CD4-positive, alpha-beta T cell treated with Interleukin-4 for 4 hours (primary cell): ENCODE results near the gene SUSD4.

Source experiments
- DNase-seq: peaks from one replicate; pipeline ENCODE4 v3.0.0-alpha.2; 2020

Gene SUSD4

DNA sequence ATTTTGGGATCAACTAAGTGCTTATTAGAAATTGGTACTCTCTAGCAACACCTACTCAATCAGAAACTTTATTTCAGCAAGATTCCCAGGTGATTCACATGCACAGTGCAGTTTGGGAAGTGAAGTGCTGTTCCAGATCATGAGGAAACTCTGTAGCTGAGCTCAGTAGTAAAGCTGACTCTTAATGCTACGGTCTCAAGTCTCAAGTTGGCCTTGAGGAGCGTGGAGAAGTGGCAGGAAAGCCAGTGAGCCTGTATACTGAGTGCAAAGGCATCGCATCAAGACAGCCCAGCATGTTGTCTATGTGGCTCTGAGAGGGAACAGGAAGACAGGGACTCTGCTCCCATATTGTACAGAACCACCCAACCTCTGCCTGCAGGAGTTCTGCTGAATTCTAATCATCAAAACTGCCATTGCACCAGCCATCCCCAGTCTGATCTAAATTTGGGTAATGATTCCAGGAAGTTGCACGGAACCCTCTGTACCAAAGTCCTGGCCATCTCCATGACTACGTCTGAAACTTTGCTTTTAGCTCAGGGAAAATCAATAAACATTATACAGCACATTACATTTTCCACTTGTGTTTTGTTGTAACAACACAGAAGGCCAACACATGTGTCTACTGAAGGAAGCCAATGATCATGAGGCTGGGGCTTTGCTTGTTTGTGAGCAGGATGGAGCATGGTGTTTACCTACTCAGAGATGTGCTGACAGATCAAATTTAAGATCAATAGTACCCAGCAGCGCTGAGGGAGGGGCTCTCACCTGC is 115.8 kb downstream of the SUSD4 start:
- no peak for DNase-seq

DNA sequence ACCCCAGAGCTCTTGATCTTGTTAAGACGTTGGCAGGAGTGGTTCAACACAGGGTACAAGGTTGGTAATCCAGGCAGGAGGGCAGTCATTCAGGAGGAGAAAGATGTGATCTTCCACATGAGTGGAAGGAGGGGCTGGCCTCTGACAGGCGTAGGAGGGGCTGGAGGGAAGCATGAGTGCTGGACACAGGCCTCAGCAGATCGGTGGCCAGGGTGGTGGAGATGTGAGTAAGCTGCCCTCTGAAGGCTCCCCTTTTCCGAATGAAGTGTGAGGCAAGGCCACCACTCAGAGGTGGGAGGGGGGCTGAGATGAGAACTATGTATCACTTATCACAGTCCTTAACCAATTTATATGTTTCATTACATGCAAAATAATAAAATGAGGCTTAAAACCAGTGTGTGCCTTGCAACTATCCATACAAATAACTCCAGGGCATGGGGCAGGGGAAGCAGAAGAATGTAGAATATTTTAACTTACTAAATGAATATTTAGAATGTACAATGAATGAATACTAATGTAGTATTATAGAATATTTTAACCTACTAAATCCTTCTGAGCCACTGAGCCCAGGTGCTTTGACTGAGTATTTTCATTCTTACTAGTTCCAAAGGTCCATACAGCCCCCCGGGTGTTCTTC is 117.4 kb downstream of the SUSD4 start:
- no peak for DNase-seq

GRCh38 chr1:223245983-223246382 is 118.0 kb downstream of the SUSD4 start:
- no peak for DNase-seq

- no peak for DNase-seq
Observed at GRCh38 chr1:223245411-223245810, 118.6 kb downstream of the SUSD4 start.

DNA sequence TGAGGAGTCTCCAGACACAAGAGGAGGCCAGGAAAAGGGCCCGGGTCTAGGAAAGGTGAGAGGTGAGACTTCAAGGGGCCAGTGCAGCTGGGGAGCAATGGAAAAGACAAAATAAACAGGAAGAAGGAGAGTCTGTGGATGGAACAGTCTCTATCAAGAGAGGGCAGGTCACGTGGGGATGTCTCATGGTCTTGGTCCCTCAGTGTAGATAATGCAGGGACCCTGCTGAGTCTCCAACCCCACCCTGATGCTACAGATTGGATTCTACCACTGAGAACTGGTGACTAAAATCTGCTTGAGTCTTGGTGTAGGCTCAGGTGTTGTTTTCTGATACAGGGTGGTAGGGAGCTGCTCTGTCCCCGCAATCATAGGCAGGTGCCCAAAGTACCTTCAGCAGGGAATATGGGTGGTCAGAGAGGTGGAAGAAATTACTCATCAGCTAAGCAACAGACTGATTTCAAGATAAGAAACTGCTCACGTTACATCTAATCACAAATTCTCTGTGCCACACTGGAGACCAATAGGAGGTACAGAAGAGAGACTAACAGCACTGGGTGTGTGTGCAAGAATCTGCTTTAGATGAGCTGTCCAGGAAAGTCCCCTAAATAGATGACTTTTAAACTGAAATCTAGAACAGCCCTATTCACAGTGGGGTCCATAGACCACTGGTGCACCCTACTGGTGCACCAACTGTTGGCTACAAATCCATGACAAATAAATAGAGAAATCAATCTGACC is 119.4 kb downstream of the SUSD4 start:
- peak; percentile 67 for DNase-seq

DNA sequence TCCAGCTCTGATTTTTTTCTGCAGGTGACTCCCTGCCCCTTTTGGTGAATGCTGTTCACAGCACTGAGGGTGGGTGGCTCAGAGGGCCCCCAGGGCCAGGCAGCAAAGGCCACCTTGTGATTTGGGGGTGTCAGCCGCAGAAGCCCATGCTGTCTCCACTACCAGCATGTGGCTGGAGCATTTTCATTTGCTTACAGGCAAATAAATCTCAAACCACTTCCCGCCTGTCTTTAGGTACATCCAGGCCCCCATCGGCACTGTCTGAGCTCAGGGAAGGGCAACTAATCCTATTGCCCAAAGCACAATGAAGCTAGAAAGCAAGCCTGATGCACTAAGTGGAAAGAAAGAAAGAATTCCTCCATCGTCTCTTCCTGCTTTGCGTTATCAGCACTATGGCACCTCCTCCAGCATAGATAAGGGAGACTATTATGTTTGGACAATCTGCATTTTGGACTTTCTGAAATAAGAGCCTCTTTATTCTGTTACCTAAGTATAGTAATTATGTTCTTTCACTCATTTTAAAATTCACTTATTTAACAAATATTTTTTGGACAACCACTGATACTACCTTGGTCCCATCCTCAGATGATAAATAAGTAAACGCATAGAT is 120.4 kb downstream of the SUSD4 start:
- DNase-seq = no peak

GRCh38 chr1:223242971-223243370 is 121.0 kb downstream of the SUSD4 start:
- DNase-seq = no peak

- DNase-seq = no peak
Observed at GRCh38 chr1:223242382-223242955, 121.5 kb downstream of the SUSD4 start.

DNA sequence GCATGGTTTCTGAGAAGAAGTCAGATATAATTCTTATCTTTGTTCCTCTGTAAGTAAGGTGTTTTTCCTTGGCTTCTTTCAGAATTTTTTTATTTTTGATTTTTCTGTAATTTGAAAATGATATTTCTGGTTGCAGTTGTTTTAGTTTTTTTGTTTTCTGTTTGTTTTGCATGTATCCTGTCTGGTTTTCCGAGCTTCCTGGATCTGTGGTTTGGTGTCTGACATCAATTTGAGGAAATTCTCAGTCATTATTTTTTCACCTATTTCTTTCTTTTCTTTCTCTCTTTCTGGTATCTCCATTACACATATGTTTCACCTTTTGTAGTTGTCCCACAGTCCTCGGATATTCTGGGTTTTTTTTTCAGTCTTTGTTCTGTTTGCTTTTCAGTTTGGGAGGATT is 123.9 kb downstream of the SUSD4 start:
- DNase-seq = no peak

- no peak for DNase-seq
Observed at GRCh38 chr1:223235091-223235490, 128.9 kb downstream of the SUSD4 start.

DNA sequence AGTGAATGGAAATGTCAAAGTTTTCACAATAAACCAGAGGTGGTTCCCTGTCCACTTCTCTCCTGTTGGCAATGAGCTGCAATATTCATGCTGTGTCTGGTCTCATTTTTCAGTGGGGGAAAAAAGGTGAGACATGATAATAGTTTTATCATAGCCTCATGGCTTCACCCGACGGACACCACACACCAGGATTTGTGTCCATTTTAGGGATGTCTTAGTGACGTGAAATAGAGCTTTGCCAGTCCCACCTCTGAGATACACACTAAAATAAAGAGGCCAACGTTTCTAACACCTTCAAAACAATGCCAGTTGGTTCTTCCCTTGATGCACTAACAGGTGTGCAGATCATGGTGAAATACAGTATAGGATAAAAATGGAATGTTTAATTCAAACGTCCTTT is 129.4 kb downstream of the SUSD4 start:
- DNase-seq = no peak

DNA sequence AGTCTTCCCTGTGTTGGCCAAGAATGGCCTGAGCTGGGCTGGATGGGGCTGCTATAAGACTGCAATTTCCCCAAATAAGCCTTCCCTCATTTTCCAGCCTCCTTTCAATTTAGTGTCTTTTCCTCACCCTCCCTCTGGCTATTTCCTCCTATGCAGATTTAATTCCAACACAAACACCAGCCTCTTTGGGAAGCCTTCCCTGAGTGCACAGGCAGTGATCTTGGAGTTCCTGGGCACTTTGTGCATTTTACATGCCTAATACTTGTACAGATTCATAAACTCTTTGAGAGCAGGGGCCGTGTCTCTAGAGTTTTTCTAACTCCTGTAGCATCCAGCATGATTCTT is 129.8 kb downstream of the SUSD4 start:
- DNase-seq = no peak

DNA sequence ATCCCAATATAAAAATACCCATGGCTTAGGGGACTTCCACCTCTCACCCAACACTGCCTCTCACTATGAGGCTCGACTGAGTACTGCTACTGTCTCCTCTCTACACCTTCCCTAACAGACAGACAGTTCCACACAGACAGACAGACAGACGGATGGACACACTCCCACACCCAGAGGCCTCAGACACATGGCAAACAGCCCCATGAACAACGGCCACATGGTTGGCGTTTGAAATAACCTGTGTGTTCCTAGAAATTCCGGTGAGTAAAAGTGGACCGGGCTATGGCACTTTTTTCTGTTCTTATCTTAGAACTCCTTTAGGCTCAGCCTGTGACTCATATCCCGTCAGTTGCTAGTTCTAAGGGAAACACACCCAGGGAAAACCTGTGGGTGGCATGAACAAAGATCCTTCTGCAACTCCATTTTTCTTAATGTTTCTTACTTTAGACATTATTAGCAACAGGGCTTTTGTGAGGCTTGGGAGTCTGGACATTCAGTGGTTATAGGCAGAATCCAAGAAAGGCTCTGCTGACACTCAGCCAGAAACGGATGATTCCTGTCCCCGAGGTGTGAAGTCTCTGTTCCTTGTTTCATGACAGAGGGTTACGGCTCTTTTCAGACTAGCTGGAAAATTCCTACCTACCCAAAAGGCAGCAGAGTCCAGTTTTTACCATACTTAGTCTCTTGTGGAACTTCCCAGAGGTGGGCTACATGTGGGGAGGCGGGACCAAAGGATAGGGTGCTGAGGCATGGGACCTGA is 130.4 kb downstream of the SUSD4 start:
- DNase-seq = peak; percentile 14

- DNase-seq = no peak
Observed at GRCh38 chr1:223233019-223233409, 131.0 kb downstream of the SUSD4 start.

DNA sequence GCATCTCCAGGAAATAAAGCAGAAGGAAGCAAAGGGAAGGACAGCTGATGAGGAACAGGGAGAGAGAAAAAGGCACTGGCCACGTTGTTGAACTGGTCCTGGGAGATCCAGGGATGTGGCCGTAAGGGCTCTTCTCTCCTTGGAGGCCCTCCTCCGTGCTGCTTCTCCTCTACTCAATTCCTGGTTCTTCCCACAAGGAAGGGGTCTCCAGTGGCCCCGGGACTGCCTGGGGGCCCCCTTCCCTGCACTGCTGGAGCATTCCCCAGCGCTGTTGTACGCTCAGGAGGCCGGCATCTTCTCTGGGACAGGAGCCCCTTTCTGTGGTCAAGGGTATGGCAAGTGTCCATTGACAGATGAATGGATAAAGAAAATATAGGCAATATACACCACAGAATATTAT is 132.4 kb downstream of the SUSD4 start:
- no peak for DNase-seq

DNA sequence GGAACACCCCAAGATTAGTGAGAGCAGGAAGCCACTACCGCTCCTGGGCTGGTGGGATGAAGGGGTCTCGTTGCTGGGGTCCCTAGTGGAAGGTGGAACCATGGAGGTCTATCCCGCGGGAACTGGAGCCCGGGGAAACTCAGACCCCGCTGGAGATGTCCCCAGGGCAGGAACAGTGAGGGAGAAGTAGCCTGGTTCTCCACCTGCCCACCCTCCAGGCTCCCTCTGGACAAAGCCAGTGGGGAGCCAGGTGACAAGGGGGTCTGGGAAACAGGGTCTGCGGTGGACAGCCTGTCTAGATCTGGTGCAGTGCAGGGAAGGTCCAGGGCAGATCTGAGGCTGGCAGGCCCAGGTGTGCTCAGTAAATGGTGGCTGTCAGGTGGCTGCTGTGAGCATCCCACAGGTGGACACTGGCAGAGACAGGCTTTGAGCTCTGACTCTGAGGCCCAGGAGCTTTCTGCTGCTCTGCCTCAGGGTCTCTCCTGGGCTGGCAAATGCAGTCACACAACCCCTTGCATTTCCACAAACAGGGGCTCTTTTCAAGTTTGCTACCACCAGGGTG is 132.9 kb downstream of the SUSD4 start:
- no peak for DNase-seq

- DNase-seq = peak; percentile 26
Observed at GRCh38 chr1:223230161-223230881, 133.7 kb downstream of the SUSD4 start.

- no peak for DNase-seq
Observed at GRCh38 chr1:223229756-223230155, 134.2 kb downstream of the SUSD4 start.

- DNase-seq = no peak
Observed at GRCh38 chr1:223228931-223229528, 134.9 kb downstream of the SUSD4 start.

DNA sequence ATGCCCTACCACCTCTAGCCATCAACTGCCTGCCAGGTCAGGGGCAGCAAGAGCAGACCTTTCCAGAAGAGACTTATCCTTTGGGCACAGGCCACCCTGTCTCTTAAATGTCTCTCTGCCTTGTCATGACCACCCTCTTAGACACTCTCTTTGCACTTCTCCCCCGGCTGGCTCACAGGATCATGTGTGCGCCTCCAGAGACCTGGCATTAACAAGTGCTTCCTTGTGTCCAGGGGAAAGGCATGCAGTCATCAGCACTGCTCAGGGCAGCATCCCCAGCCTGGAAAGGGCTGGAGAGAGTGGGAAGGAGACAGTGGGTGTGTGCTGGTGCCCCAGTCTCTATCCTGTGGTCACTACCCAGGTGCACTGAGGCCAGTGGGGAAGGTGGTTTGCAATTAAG is 135.8 kb downstream of the SUSD4 start:
- no peak for DNase-seq
